NCI-H128 (cell line): ENCODE results near the gene DFFA.
A peak's percentile ranks its signal among the peaks of the same experiment; 100 is the strongest.
"Not testable (repeated sequence)": the region's sequence is repeated elsewhere in the genome, so short reads cannot be mapped to it uniquely, and the experiment has no call there.

Experiments
- DNase-seq: peaks from one replicate; lab custom pipeline; 2025; ENCODE audit not compliant: unreplicated experiment; lab: John Stamatoyannopoulos, UW

The DFFA gene

DNA sequence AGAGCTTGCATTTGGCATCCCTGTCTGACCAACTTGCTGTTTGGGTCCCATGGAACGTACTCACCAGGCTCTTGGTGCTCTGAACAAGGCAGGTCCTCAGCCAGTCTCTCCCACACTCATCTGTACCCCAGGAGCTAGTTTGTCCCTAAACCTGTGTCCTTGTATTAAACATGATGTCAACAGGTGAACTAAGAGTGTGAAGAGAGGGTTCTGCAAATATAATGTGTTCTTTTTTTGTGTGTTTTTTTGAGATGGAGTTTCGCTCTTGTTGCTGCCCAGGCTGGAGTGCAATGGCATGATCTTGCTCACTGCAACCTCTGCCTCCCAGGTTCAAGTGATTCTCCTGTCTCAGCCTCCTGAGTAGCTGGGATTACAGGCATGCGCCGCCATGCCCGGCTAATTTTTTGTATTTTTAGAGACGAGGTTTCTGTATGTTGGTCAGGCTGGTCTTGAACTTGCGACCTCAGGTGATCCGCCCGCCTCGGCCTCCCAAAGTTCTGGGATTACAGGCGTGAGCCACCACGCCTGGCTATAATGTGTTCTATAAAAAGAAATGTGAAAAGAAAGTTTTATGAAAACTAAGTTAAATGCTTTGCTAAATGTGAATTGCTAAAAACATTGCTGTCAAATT is 33.8 kb upstream of the DFFA start:
- DNase-seq: not testable (repeated sequence)

DNA sequence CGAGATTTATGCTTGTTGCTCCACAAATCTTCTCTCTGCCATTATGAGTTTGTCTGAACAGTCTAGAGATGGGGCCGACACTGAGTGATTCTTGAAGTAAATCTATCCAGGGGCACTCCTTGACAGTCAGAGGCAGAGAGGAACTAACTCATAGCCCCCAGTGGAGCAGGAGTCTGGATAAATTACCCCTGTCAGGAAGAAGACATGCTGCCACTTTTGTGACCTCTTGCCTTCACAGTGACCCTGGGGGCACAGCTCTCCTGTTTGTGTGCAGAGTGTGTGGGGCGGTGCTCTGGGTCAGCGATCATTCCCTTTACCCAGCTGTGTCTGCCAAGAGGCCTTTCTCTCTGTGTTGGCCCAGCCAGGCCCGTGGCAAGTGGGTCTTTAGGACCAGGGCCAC is 31.9 kb upstream of the DFFA start:
- no peak for DNase-seq

DNA sequence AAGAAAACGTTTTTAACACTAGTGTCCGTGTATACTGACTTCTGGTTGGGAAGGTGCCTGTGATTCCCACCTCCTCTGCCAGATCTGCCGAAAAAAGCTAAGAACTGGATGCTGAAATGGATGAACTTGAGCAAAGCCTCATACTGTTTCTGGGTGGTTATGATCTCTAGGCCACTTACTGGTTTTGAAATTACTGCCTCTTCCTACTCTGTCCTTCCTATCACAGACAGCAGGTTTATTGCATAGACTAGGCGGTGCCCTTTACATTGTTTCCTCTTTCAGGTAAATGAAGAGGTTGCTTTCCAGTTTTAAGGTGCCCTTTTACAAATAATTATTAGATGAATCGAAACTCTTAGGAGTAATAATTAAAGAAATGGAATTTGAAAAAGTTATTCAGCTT is 29.9 kb upstream of the DFFA start:
- DNase-seq: no peak

DNA sequence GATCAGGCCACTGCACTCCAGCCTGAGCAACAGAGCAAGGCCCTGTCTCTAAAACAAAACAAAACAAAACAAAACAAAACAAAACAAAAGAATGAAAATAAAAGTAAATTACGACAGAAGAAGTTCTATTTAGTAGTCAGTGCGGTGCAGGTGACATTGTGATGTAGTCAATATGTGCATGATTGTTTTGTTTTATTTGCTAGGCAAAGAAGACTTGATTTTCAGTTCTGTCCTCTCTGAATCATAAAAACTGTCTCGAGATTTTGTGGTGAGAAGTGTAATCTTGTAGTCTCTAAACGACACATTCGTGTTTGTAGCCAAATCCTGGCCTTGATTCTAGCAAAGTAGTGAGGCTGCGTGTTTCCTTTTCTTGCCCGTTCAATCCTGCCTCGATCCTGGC is 25.9 kb upstream of the DFFA start:
- no peak for DNase-seq

DNA sequence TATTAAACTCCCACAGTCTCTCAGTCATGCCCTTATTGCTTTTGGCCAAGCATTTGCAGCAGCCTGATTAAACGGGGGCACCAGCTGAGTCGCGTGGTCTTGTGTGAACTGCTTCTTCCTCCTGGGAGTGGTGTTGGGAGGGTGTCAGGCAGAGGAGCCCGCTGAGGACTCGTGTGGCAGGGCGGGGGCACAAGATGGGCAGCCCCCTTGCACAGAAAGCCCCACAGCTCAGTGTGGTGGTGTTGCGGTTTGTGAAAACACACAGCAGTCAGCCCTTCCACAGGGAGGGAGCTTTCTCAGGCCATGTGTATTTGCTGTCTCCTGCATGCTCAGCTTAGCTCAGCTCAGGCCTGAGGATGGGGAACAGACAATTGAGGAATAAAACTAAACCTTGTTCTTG is 24.8 kb upstream of the DFFA start:
- DNase-seq: no peak

DNA sequence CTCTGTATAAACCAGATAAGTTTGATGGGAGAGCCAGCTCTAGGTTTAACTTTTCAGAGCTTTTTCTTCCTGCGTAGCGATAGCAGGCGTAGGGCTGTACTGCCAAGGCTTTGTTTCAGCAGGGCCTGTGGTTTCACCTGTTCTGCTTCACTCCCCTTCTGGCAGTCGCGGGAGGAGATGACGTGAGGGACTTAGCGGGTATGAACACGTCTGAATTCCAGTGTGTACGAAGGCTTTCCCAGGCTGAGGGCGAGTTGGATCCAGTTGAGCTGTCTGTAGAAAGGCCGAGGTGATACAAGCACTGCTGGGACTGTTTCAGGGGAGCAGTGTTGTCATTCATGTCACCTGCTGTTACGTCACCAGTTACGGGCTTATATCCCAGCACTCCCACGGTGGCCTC is 23.6 kb upstream of the DFFA start:
- DNase-seq: no peak

DNA sequence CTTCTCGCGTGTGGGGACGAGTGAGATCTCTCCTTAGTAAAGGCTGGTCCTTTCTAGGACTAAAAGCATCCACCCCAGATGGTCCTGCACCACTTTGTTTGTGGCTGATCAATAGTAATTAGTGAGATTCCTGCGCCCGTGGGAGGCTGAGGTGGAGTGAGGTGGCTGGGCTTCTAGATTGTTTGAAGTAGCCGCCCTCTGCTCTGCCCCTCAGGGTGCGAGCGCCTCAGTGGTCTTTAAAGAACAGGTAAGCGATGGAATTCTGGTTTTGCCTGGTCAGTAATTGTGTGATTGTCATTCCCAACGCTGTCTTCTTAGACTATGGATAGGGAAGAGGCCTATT is 23.1 kb upstream of the DFFA start:
- no peak for DNase-seq

DNA sequence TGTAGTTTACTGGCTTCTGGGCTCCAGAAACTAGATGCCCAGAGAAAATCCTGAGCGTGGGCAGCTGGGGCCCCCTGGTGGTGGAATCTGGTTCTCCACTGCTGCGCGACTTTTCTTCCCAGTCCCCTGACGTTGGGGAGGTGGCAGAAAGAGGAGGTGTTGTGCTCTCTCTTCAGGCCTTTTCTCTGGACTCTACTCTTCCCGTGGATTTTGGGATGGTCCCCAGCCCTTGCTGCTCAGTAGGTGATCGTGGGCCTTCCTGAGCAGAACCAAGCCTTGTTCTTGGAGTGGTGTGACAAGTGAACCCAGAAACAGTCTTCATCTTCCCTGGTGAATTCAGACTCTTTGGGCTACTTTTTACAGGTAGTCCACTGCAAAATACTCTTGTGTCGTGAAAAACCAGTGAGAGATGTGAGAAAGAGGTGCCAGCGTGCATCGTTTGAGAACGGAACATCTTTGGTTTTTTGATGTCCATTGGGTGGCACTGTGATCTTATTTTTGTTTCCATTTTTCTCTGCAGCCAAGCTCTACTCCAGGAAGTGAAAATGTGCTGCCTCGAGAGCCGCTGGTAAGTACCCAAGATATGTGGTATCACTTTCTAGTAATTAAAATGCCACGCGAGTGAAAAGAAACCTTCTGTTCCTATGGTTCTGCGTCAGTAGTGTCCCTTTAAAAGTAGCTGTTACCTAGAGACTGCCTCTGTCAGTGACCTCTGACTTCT is 22.6 kb upstream of the DFFA start:
- peak; percentile 75 for DNase-seq

DNA sequence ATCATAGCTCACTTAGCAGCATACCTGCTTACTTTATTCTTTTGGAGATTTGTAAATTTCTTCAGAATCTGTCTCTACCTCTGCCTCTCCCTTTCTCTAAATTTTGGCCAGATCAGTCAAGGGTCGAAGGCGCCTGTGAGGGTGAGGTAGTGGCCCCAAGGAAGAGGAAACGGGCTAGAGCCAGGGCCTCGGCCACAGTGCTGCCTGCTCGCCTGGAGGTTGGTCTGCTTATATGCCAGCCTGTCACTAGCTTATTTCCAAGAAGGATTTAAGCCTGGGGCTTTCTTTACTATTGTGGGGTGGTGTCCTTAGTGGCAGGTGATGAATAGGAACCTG is 22.1 kb upstream of the DFFA start:
- no peak for DNase-seq

DNA sequence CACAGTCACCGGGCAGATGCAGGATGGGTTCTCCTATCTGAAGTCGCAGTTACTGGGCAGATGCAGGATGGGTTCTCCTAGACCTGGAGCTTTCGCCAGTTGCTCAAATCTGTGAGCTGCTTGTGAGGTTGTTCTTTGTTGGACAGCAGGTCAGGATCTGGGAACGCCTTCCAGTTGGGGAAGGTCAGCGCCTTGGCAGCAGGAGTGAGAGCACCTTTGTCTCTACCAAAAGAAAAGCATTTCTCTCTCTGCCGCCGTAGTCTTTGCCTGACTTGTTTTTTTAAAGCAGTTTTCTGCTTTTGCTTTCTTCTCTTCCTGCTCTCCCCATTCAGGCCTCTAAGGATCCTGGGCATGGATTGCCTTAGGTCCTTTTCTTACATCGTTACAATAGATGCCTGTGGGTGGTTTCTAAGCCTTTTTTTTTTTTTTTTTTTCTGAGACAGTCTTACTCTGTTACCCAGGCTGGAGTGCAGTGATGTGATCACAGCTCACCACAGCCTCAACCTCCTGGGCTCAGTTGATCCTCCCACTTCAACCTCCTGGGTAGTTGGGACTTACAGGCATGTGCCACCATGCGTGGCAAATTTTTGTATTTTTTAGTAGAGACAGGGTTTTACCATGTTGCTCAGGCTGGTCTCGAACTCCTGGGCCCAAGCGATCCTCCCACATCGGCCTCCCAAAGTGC is 18.1 kb upstream of the DFFA start:
- DNase-seq: no peak

DNA sequence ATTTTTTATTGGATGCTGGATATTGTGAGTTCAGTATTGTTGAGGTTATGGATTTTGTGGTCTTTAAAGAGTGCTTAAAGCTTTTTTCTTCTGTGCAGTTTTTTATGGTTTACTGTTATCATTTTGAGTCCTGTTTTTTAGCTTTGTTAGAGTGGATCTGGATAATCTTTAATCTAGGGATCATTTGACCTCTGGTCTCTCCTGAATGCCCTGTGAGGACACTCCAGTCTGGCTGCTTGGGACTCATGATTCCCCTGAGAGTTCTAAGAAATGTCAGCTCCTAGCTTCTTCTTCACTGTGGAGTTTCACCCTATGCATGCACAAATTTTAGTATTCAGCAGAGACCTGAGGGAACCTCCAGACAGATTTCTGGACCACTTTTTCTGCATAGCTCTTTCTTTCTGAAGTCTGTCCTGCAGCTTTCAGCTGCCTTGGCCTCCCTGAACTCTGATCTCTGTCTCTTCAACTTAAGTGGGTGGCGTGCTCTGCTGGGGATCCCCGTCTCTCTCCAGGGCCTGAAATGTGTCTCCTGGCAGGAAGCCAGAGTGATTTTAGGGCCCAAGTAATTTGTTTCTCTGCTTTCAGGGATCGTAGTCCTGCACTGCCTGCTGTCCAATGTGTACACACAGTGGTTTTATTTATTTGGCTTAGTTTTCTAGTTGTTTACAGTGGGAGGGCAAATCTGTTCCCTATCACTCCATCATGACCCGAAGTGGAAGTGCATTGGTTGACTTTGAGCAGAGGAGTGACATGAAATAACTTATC is 17.1 kb upstream of the DFFA start:
- DNase-seq: peak; percentile 35

DNA sequence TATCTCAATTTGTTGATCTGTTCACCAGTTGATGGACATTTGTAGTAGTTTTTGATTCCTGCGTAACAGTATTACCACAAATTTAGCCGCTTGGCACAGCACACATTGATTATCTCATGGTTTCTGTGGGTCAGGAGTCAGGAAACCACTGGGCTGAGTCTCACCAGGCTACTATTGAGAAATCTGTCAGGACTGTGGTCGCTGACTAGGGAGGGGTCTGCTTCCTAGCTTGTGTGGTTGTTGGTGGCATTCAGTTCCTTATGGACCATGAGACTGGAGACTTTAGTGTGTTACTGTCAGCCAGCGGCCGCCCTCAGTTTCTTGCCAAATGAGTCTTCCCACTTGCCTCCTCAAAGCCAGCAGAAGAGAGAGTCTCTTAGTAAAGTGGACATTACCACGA is 12.2 kb upstream of the DFFA start:
- no peak for DNase-seq

DNA sequence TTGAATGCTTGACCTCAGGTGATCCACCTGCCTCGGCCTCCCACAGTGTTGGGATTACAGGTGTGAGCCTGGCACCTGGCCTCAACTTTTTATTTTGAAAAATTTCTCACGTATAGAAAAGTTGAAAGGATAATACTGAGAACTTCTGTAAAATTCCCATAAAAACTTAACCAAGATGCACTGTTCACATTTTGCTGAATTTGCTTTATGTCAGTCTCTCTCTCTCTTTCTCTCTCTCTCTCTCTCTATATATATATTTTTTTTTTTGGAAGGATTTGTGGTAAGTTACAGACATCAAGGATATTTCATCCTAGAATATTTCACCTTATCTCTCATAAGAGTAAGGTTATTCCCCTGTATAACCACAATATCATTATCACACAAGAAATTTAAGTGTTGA is 8.3 kb upstream of the DFFA start:
- DNase-seq: no peak

DNA sequence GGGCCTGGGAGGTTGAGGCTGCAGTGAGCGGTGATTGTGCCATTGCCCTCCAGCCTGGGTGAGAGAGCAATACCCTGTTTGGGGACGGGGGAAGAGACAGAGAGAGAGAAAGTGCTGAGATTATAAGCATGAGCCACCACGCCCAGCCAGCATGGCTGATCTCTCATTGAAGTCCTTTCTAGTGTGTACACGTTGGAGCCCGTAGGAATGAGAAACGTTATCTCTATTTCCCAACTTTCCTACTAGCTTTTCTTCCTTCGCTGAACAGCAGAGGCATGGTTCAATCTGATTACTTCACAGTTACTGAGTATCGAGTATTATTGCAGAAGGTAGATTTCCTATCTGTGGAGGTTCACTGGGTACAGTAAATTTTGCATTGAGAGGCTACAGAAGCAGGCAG is 7.0 kb upstream of the DFFA start:
- DNase-seq: no peak

DNA sequence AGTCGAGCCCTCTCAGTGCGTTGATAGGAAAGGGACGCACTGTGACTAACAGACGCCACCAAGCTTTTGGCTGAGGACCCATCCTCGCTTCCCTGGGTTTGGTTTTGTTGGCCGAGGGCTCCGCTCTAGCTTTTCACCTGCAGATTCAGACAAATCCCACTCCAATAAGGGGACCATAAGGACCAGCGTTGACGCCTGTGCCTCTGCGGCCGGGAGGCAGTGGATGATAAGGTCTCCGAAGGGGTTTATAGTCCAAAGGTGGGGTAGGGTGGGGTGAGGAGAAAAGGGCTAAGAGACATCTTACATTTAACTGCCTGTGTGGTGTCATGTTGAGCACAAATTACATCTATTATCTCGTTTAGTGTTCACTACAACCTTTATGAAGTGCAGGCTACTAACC is 3.2 kb upstream of the DFFA start:
- no peak for DNase-seq

DNA sequence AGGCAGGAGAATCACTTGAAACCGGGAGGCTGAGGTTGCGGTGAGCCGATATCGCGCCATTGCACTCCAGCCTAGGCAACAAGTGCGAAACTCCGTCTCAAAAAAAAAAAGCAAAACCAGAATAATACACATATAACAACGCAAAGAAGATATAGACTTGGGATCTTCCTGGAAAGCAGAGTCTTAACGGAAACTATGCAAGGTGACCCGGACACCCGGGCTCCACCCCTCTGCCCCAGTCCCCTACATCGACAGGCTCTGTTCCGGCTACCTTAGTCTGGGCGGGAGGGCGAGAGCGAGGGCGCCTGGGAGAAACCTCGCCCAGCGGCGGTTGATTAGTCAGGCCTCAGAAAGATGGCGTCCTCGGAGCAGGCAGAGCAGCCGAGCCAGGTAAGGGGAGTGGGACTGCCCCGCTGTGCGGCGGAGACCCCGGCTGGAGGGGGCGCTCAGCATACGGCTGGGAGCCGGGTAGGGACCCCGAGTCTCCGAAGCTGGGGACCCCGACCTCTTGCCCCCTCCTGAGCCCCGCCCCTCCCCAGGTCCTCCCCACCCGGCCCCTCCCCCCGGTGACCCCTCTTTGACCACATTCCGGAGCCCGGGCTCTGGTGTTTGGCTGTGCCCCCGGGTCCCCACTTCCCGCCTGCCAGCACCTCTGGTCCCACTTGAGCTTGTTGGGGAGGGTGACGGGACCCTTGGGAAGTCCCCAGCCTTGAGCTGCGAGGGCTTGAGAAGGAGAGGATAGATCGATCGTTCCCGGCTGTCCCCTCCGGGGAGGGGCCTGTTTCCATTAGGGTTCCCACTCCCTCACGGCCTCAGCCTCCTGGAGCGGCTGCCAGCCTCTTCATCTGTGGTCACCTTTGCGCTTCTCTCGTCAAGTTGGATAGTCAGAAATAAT is 2.5 kb upstream of the DFFA start, which contains the start of gene PEX14:
Gene PEX14, plus strand, starts transcription at position 338 of the 895 bp plus-strand sequence. Its CDS starts 17 bp downstream, at position 355.
- DNase-seq: peak; percentile 89

DNA sequence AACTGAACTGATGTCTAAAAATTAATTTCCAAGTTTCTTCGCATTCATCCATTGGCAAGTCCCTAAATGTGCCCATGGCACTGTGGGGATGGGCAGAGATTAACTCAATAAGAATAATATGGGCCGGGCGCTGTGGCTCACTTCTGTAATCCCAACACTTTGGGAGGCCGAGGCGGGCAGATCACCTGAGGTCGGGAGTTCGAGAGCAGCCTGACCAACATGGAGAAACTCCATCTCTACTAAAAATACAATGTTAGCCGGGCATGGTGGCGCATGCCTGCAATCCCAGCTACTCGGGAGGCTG is 1.9 kb upstream of the DFFA start:
- DNase-seq: not testable (repeated sequence)

DNA sequence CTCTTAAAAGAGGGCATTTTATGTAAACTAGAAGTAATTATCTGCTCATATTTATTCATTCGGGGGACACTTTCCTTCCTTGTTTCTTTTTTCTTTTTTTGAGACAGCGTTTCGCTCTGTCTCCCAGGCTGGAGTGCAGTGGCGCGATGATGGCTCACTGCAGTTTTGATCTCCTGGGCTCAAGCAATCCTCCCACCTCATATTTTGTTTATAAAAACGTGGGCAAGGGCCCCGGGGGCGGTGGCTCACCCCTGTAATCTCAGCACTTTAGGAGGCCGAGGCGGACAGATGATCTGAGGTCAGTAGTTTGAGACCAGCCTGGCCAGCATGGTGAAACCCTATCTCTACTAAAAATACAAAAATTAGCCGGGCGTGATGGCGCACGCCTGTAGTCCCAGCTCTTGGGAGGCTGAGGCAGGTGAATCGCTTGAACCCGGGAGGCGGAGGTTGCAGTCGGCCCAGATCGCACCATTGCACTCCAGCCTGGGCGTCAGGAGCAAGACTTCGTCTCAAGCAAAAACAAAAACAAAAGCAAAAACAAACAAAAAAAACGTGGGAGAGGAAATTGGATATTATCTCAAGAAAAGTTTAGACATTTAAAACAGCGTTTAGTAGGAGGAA is 926 bp upstream of the DFFA start:
- DNase-seq: no peak

DNA sequence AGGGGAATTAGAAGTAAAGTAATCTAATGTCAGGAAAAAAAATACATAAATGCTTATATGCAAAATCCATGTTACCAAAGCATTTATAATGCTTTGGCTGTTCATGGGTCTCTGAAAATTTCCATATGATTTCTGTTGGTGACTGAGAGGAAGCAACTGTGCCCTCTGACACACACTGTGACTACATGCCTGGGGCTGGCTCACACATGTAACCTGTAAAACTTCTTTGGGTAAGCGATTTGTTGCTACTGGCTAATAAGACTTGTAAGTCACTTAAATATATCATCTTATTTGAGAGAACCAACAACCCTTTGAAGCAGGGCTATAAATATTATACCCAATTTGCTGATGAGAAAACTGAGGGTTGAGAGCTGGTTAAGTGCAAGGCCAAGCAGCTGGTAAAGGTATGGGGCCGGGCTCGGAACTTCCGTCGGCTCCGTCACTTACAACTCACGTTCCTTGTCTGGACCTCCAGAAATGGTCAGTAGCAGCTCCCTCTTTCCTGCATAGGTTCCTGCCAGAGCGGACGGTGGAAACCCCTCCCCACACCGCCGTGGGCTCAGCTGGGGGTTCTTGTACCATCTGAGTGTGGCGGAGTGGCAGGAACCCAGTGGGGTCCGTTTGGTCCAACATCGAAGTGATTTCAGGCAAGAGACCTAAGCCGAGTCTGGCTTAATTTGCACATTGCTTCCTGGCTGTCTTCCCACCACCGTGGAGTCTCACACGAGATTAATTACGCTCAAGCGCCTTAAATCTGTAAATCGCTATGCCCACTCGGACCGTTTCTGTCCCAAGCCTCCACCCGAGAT is 714 bp downstream of the DFFA start:
- DNase-seq: no peak

DNA sequence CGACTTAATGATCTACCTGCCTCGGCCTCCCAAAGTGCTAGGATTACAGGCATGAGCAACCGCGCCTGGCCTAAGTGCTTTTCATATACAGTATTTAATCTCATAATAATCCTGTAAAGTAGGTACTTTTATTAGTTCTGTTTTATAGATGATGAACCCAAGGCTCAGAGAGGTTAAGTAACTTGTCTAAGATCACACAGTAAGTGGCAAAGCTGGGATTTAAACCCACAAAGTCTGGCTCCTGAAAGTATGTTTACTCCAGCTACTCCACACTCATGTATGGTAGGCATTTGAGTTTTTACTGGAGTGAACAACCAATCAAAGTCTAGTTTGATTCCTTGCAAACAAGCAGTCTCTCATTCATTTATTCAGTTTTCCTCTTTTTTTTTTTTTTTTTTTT is 2.3 kb downstream of the DFFA start:
- DNase-seq: no peak
